HepG2 (cell line): Measurements from ENCODE around the gene TRPV4. TPM values are rescaled to one million over a fixed set of nuclear protein-coding genes. Genes with fewer than 3 reads are reported as not detected.

Experiments used
- ATAC-seq: fragments of 200-7000 bp; cut with Tn5 transposase; 3 replicates; pipeline ENCODE4 v1.9.1; 2020; ENCODE audit warnings: mild to moderate bottlenecking, moderate library complexity
- BruUV-seq: library from RNA; stranded (reverse); fragments of 400-500 nt; replicated peaks from 2 replicates; lab custom pipeline; 2021; lab: Mats Ljungman, UMichigan
- CTCF ChIA-PET: fragments of 300-600 bp; formaldehyde crosslinking; extraction: SDS; loops from one replicate; lab custom pipeline; 2021; ENCODE audit warnings: low total read pairs, inconsistent platforms, low intra/inter-chr PET ratio; lab: Yijun Ruan, JAX
- POLR2A ChIA-PET: fragments of 350-600 bp; sonication (Branson Sonifier 250); formaldehyde crosslinking; loops from one replicate; lab custom pipeline; 2020; ENCODE audit warnings: antibody characterized with exemption, inconsistent platforms; lab: Yijun Ruan, JAX
- DNase-seq: peaks from one replicate; pipeline ENCODE4 v3.0.0-alpha.2; 2015; ENCODE audit warnings: low spot score
- FAIRE-seq: peaks from 3 replicates; lab custom pipeline; 2011; peaks lifted over from hg19 to GRCh38; lab: Jason Lieb, UNC
- H2AFZ ChIP-seq: one replicate; pipeline ENCODE4 v1.6.1; 2011; ENCODE audit warnings: low read length, inconsistent platforms
- H3K27ac ChIP-seq: fragments of 300-600 bp; 3 replicates; pipeline ENCODE4 v1.8.0; 2011; ENCODE audit warnings: mixed run types, mild to moderate bottlenecking, mixed read lengths, low read length, inconsistent platforms; ENCODE audit not compliant: insufficient read depth; ENCODE audit errors: extremely low read length
- H3K27me3 ChIP-seq, 2 experiments: fragments of 200-600 bp in 1 of 2; 2 replicates in 1 of 2; 3 replicates in 1 of 2; pipeline versions ENCODE4 v1.6.0 to v1.8.0; 2011; ENCODE audit warnings: low read length in 2 of 2, mild to moderate bottlenecking in 2 of 2, moderate library complexity in 2 of 2, inconsistent platforms in 1 of 2; ENCODE audit not compliant: insufficient read depth in 2 of 2, control insufficient read depth in 1 of 2
- H3K36me3 ChIP-seq, 2 experiments: fragments of 200-600 bp in 1 of 2; replicated peaks in 1 of 2; 2 replicates in 1 of 2; 3 replicates in 1 of 2; pipeline versions ENCODE4 v1.5.1 to v1.8.0; 2011; ENCODE audit warnings: low read length in 2 of 2, inconsistent platforms in 1 of 2; ENCODE audit not compliant: insufficient read depth in 2 of 2, control insufficient read depth in 1 of 2
- H3K4me1 ChIP-seq: 2 replicates; pipeline ENCODE4 v1.5.1; 2012; ENCODE audit warnings: low read length, inconsistent platforms; ENCODE audit not compliant: insufficient read depth
- H3K4me2 ChIP-seq: 2 replicates; pipeline ENCODE4 v1.6.0; 2011; ENCODE audit warnings: low read depth, low read length, inconsistent platforms
- H3K4me3 ChIP-seq, 3 experiments: fragments of 200-600 bp in 1 of 3; sonication (generic), shearing (Covaris generic) in 1 of 3; replicated peaks in 1 of 3; 2 replicates each; pipeline ENCODE4 v1.5.1; 2011 to 2016; ENCODE audit warnings: low read length in 3 of 3, inconsistent platforms in 2 of 3, low read depth in 2 of 3, mild to moderate bottlenecking in 2 of 3, control low read depth in 1 of 3, mixed read lengths in 1 of 3; ENCODE audit not compliant: insufficient read depth in 1 of 3
- H3K79me2 ChIP-seq: one replicate; pipeline ENCODE4 v1.6.1; 2011; ENCODE audit warnings: low read length, inconsistent platforms; ENCODE audit not compliant: insufficient read depth
- H3K9ac ChIP-seq: 2 replicates; pipeline ENCODE4 v1.6.0; 2011; ENCODE audit warnings: mild to moderate bottlenecking, low read depth, low read length, inconsistent platforms; ENCODE audit not compliant: insufficient read depth
- H3K9me3 ChIP-seq: 2 replicates; pipeline ENCODE4 v1.5.1; 2012; ENCODE audit warnings: mild to moderate bottlenecking, low read length
- H4K20me1 ChIP-seq: 2 replicates; pipeline ENCODE4 v1.6.0; 2011; ENCODE audit warnings: inconsistent platforms, mild to moderate bottlenecking, low read length, moderate library complexity; ENCODE audit not compliant: insufficient read depth
- LBX2 ChIP-seq: sonication (generic); formaldehyde crosslinking; IDR thresholded peaks from 2 replicates; pipeline ENCODE4 v1.5.0; 2020; ENCODE audit warnings: missing genetic modification reagents, mild to moderate bottlenecking, borderline replicate concordance
- MYC ChIP-seq: sonication (generic); formaldehyde crosslinking; IDR thresholded peaks from 2 replicates; pipeline ENCODE4 v1.9.0; 2021; ENCODE audit warnings: missing genetic modification reagents, borderline replicate concordance
- NCOA5 ChIP-seq: sonication (generic); formaldehyde crosslinking; IDR thresholded peaks from 2 replicates; pipeline ENCODE4 v1.4.0; 2020; ENCODE audit warnings: missing genetic modification reagents
- RARA ChIP-seq: IDR thresholded peaks from 2 replicates; pipeline ENCODE4 v1.6.1; 2016; ENCODE audit warnings: missing genetic modification reagents, missing compliant biosample characterization
- TARDBP ChIP-seq: sonication (generic); formaldehyde crosslinking; IDR thresholded peaks from 2 replicates; pipeline ENCODE4 v1.8.0; 2022; ENCODE audit warnings: mild to moderate bottlenecking, missing genetic modification reagents
- USF2 ChIP-seq, 2 experiments: sonication (generic) in 1 of 2; formaldehyde crosslinking in 1 of 2; IDR thresholded peaks; 2 replicates each; pipeline versions ENCODE4 v1.5.1 to v1.6.1; 2011 to 2020; ENCODE audit warnings: borderline replicate concordance in 1 of 2, low read depth in 1 of 2, low read length in 1 of 2, mild to moderate bottlenecking in 1 of 2, missing genetic modification reagents in 1 of 2, moderate library complexity in 1 of 2
- ZNF292 ChIP-seq: sonication (generic); formaldehyde crosslinking; IDR thresholded peaks from 2 replicates; pipeline ENCODE4 v1.8.1; 2022; ENCODE audit warnings: mild to moderate bottlenecking, low read depth, missing genetic modification reagents, borderline replicate concordance
- ZNF639 ChIP-seq: conservative IDR thresholded peaks from 2 replicates; pipeline ENCODE4 v1.6.1; 2018; ENCODE audit warnings: missing genetic modification reagents
- ZNF770 ChIP-seq: sonication (generic); formaldehyde crosslinking; IDR thresholded peaks from 2 replicates; pipeline ENCODE4 v1.5.0; 2020; ENCODE audit warnings: mild to moderate bottlenecking, missing genetic modification reagents
- WGBS: methylation state at CpG from one replicate; pipeline ENCODE4 v1.1.6; 2017; ENCODE audit warnings: low lambda C conversion rate; 5-methylcytosine and 5-hydroxymethylcytosine counted together
- in situ Hi-C: cut with HindIII; loops from 2 replicates; pipeline ENCODE4 v1.10.0; 2017; ENCODE audit warnings: low pct_unique_long_range_greater_than_20kb; ENCODE audit not compliant: extremely low pct_ligation_motif_present
- intact Hi-C: fragments of 100-400 bp; cut with micrococcal nuclease; formaldehyde crosslinking; loops from one replicate; pipeline ENCODE4 v1.10.0; 2022; ENCODE audit not compliant: unreplicated experiment
- polyA plus RNA-seq, 8 experiments: library from polyadenylated mRNA; depleted of rRNA in 3 of 8; stranded (reverse) in 7 of 8; unstranded in 1 of 8; fragments of >200 nt; fragmentation: Illumina TruSeq in 4 of 8; extraction: Trizol in 4 of 8; gene quantifications; 2 replicates each; pipeline versions ENCODE4 v1.2.1 to v1.2.3, GENCODE V29; 2011 to 2016; ENCODE audit warnings: low read depth in 4 of 8, missing spikeins in 1 of 8, mixed read lengths in 1 of 8; ENCODE audit not compliant: insufficient read depth in 1 of 8
- total RNA-seq, 5 experiments: library from RNA; depleted of rRNA; stranded (reverse); fragments of >200 nt; fragmentation: Illumina TruSeq; extraction: Trizol; gene quantifications; 2 replicates each; pipeline ENCODE4 v1.2.3, GENCODE V29; 2016; ENCODE audit warnings: low read depth in 1 of 5

The TRPV4 gene
- total and polyA plus RNA-seq, 2 of the 13 experiments (the other 11 are each of a cell fraction or from before 2014, with no cell fraction given) = 0.66 to 4.7 TPM

- DNase-seq (no peak), FAIRE-seq (no peak), ATAC-seq (no peak)
- ChIA-PET CTCF (no interaction called here), POLR2A (no interaction called here)
- Histone ChIP-seq H3K4me3 (no peak overlapping the region), H3K9ac (no peak overlapping the region), H4K20me1 (no peaks in the 10 kb centered on the region), H3K36me3 (no peaks in the 10 kb centered on the region; a peak in 1 of 5 replicates), H3K27ac (no peak overlapping the region), H3K27me3 (no peaks in the 10 kb centered on the region), H2AFZ (no peak overlapping the region), H3K4me2 (no peak overlapping the region), H3K79me2 (no peaks in the 10 kb centered on the region)
- intact Hi-C loops (no loop called here), in situ Hi-C loops (no loop called here)
- no TSS peak for BruUV-seq
- no peak for TF ChIP-seq ZNF292 (CRISPR knock-in tag)
- no peak for TF ChIP-seq NCOA5
- no peak for TF ChIP-seq LBX2
- TF ChIP-seq, all 625 proteins: peak for 0
- no peaks in the 10 kb centered on the region for H3K9me3 ChIP-seq
- peaks cover 53% of the 10 kb centered on the region for H3K4me1 ChIP-seq
- WGBS = 92% methylated on average over 9 of the region's 9 CpGs
Observed at GRCh38 chr12:109868182-109869051, 35.2 kb upstream of the TRPV4 start.

- FAIRE-seq = no peak
- TF ChIP-seq MYC (CRISPR knock-in tag) = no peak
- TF ChIP-seq ZNF639 (CRISPR knock-in tag) = no peak
- TF ChIP-seq RARA (CRISPR knock-in tag) = no peak
- TF ChIP-seq ZNF770 (CRISPR knock-in tag) = no peak
- TF ChIP-seq USF2 (IDR thresholded peaks at IDR 0.05; ENCODE audit: low read depth, low read length) = no peak
- no peak for TF ChIP-seq USF2 (CRISPR knock-in tag; IDR thresholded peaks at IDR 0.05; ENCODE audit: borderline replicate concordance)
- no peak for TF ChIP-seq TARDBP
Observed at GRCh38 chr12:109864916-109865315, 31.7 kb upstream of the TRPV4 start.

More at GRCh38 chr12:109864916-109865315, 31.7 kb upstream of the TRPV4 start:
- Histone ChIP-seq H3K9ac (peak overlapping the region; percentile 68), H3K4me3 (peak overlapping the region in 1 of 3 experiments; percentile 42; a peak in 2 of 6 replicates), H3K4me2 (peak overlapping the region; percentile 70), H3K27me3 (no peaks in the 10 kb centered on the region), H3K27ac (peak overlapping the region; percentile 87), H3K79me2 (no peaks in the 10 kb centered on the region), H3K4me1 (peaks cover 59% of the 10 kb centered on the region), H3K36me3 (no peaks in the 10 kb centered on the region), H3K9me3 (no peaks in the 10 kb centered on the region), H4K20me1 (no peaks in the 10 kb centered on the region), H2AFZ (peak overlapping the region; percentile 81)
- DNase-seq (no peak), ATAC-seq (no peak)
- in situ Hi-C loops (no loop called here), intact Hi-C loops (no loop called here)
- ChIA-PET CTCF (no interaction called here), POLR2A (interaction anchor here (1.0 to 2.5 kb wide), 5 partner anchors 9 to 36 kb away, joined by 3 to 11 read pairs (median 5); partner anchors contain the start of gene TCHP)
- TSS peak; percentile 98 for BruUV-seq
- 16% methylated on average over 3 of the region's 3 CpGs for WGBS
